HFFc6 (cell line): ENCODE results near the gene PTGIR. TPM values are rescaled to one million over a fixed set of nuclear protein-coding genes. Genes with fewer than 3 reads are reported as not detected.

Experiments used
- DNase-seq: peaks from one replicate; pipeline ENCODE4 v3.0.0-alpha.2; 2018
- H3K27ac Mint-ChIP-seq: 2 replicates; pipeline ENCODE4 v1.8.0; 2020; ENCODE audit warnings: mild to moderate bottlenecking, mixed read lengths
- H3K27me3 Mint-ChIP-seq: 2 replicates; pipeline ENCODE4 v1.8.0; 2021; ENCODE audit warnings: mild to moderate bottlenecking, moderate library complexity, mixed read lengths; ENCODE audit not compliant: insufficient read depth
- H3K36me3 Mint-ChIP-seq: 2 replicates; pipeline ENCODE4 v1.8.0; 2021; ENCODE audit warnings: low read depth, mixed read lengths
- H3K4me1 Mint-ChIP-seq: 2 replicates; pipeline ENCODE4 v1.8.0; 2020; ENCODE audit warnings: low read depth, mixed read lengths
- H3K4me3 Mint-ChIP-seq: 2 replicates; pipeline ENCODE4 v1.8.0; 2020; ENCODE audit warnings: mild to moderate bottlenecking, moderate library complexity, mixed read lengths
- H3K9me3 Mint-ChIP-seq: 2 replicates; pipeline ENCODE4 v1.8.0; 2020; ENCODE audit warnings: mild to moderate bottlenecking, mixed read lengths
- CTCF ChIP-seq: fragments of 200-600 bp; sonication (generic); IDR thresholded peaks from 2 replicates; pipeline ENCODE4 v1.5.0; 2021; ENCODE audit warnings: antibody characterized with exemption, mild to moderate bottlenecking
- total RNA-seq, 6 experiments: library from RNA; stranded (reverse); fragmentation: NEBNext Ultra II Directional; extraction: Animal tissue kit (Norgen Biotek cat#: 25700); gene quantifications; 2 replicates in 1 of 6; 3 replicates in 5 of 6; pipeline ENCODE4 v1.2.3, GENCODE V29; 2021

PTGIR gene
- total RNA-seq, 6 experiments from 2014 or later: 16.0 to 26.6 (median 17.9) TPM

GRCh38 chr19:46654621-46655152 lies 29.8 kb upstream of the PTGIR start:
- Mint-ChIP-seq H3K9me3 (no peaks in the 10 kb centered on the region), H3K27ac (no peak overlapping the region), H3K27me3 (peaks cover 2% of the 10 kb centered on the region), H3K4me1 (peaks cover 22% of the 10 kb centered on the region), H3K36me3 (peaks cover 18% of the 10 kb centered on the region), H3K4me3 (no peak overlapping the region)
- no peak for DNase-seq
- no peak for TF ChIP-seq CTCF

- TF ChIP-seq CTCF: no peak
- H3K27ac Mint-ChIP-seq: no peak overlapping the region
- H3K4me1 Mint-ChIP-seq: 0 out of 2 replicates have a peak, but pooled peaks cover 10% of the 10 kb centered on the region
- no peak overlapping the region for H3K4me3 Mint-ChIP-seq
- peaks cover 2% of the 10 kb centered on the region; the same call in 1 of the 2 replicates for H3K27me3 Mint-ChIP-seq
- H3K36me3 Mint-ChIP-seq: peaks cover 37% of the 10 kb centered on the region
- no peak for DNase-seq
- H3K9me3 Mint-ChIP-seq: peaks cover 10% of the 10 kb centered on the region
Measured at GRCh38 chr19:46650445-46650844, 25.6 kb upstream of the PTGIR start.

- Mint-ChIP-seq H3K4me3 (no peak overlapping the region), H3K27ac (no peak overlapping the region), H3K9me3 (peaks cover 10% of the 10 kb centered on the region), H3K36me3 (peaks cover 32% of the 10 kb centered on the region), H3K4me1 (0 out of 2 replicates have a peak, but pooled peaks cover 5% of the 10 kb centered on the region), H3K27me3 (peaks cover 2% of the 10 kb centered on the region; the same call in 1 of the 2 replicates)
- no peak for TF ChIP-seq CTCF
- DNase-seq: no peak
Measured at GRCh38 chr19:46648961-46649960, 24.4 kb upstream of the PTGIR start.

- Mint-ChIP-seq H3K9me3 (peaks cover 10% of the 10 kb centered on the region), H3K36me3 (peaks cover 32% of the 10 kb centered on the region), H3K27ac (no peak overlapping the region), H3K4me3 (no peak overlapping the region), H3K27me3 (peaks cover 2% of the 10 kb centered on the region; the same call in 1 of the 2 replicates), H3K4me1 (no peaks in the 10 kb centered on the region)
- TF ChIP-seq CTCF: no peak
- DNase-seq: no peak
Measured at GRCh38 chr19:46648060-46648960, 23.4 kb upstream of the PTGIR start.

GRCh38 chr19:46646402-46646801 lies 21.5 kb upstream of the PTGIR start:
- Mint-ChIP-seq H3K4me1 (no peaks in the 10 kb centered on the region), H3K27me3 (no peaks in the 10 kb centered on the region; the same call in none of the 2 replicates)

More at GRCh38 chr19:46646402-46646801, 21.5 kb upstream of the PTGIR start:
- TF ChIP-seq CTCF: no peak
- H3K36me3 Mint-ChIP-seq: peaks cover 32% of the 10 kb centered on the region
- H3K9me3 Mint-ChIP-seq: peaks cover 10% of the 10 kb centered on the region
- no peak overlapping the region for H3K27ac Mint-ChIP-seq
- no peak for DNase-seq
- H3K4me3 Mint-ChIP-seq: no peak overlapping the region
